HepG2 (cell line): ENCODE data around the gene P2RY6. TPM values are rescaled to one million over a fixed set of nuclear protein-coding genes. Genes with fewer than 3 reads are reported as not detected.

Experiments
- ATAC-seq: fragments of 200-7000 bp; cut with Tn5 transposase; 3 replicates; pipeline ENCODE4 v1.9.1; 2020; ENCODE audit warnings: mild to moderate bottlenecking, moderate library complexity
- BruUV-seq: library from RNA; stranded (reverse); fragments of 400-500 nt; replicated peaks from 2 replicates; lab custom pipeline; 2021; lab: Mats Ljungman, UMichigan
- CTCF ChIA-PET: fragments of 300-600 bp; formaldehyde crosslinking; extraction: SDS; loops from one replicate; lab custom pipeline; 2021; ENCODE audit warnings: low total read pairs, inconsistent platforms, low intra/inter-chr PET ratio; lab: Yijun Ruan, JAX
- POLR2A ChIA-PET: fragments of 350-600 bp; sonication (Branson Sonifier 250); formaldehyde crosslinking; loops from one replicate; lab custom pipeline; 2020; ENCODE audit warnings: antibody characterized with exemption, inconsistent platforms; lab: Yijun Ruan, JAX
- DNase-seq: peaks from one replicate; pipeline ENCODE4 v3.0.0-alpha.2; 2015; ENCODE audit warnings: low spot score
- FAIRE-seq: peaks from 3 replicates; lab custom pipeline; 2011; peaks lifted over from hg19 to GRCh38; lab: Jason Lieb, UNC
- H2AFZ ChIP-seq: one replicate; pipeline ENCODE4 v1.6.1; 2011; ENCODE audit warnings: low read length, inconsistent platforms
- H3K27ac ChIP-seq: fragments of 300-600 bp; 3 replicates; pipeline ENCODE4 v1.8.0; 2011; ENCODE audit warnings: mixed run types, mild to moderate bottlenecking, mixed read lengths, low read length, inconsistent platforms; ENCODE audit not compliant: insufficient read depth; ENCODE audit errors: extremely low read length
- H3K27me3 ChIP-seq, 2 experiments: fragments of 200-600 bp in 1 of 2; 2 replicates in 1 of 2; 3 replicates in 1 of 2; pipeline versions ENCODE4 v1.6.0 to v1.8.0; 2011; ENCODE audit warnings: low read length in 2 of 2, mild to moderate bottlenecking in 2 of 2, moderate library complexity in 2 of 2, inconsistent platforms in 1 of 2; ENCODE audit not compliant: insufficient read depth in 2 of 2, control insufficient read depth in 1 of 2
- H3K36me3 ChIP-seq, 2 experiments: fragments of 200-600 bp in 1 of 2; replicated peaks in 1 of 2; 2 replicates in 1 of 2; 3 replicates in 1 of 2; pipeline versions ENCODE4 v1.5.1 to v1.8.0; 2011; ENCODE audit warnings: low read length in 2 of 2, inconsistent platforms in 1 of 2; ENCODE audit not compliant: insufficient read depth in 2 of 2, control insufficient read depth in 1 of 2
- H3K4me1 ChIP-seq: 2 replicates; pipeline ENCODE4 v1.5.1; 2012; ENCODE audit warnings: low read length, inconsistent platforms; ENCODE audit not compliant: insufficient read depth
- H3K4me2 ChIP-seq: 2 replicates; pipeline ENCODE4 v1.6.0; 2011; ENCODE audit warnings: low read depth, low read length, inconsistent platforms
- H3K4me3 ChIP-seq, 3 experiments: fragments of 200-600 bp in 1 of 3; sonication (generic), shearing (Covaris generic) in 1 of 3; replicated peaks in 1 of 3; 2 replicates each; pipeline ENCODE4 v1.5.1; 2011 to 2016; ENCODE audit warnings: low read length in 3 of 3, inconsistent platforms in 2 of 3, low read depth in 2 of 3, mild to moderate bottlenecking in 2 of 3, control low read depth in 1 of 3, mixed read lengths in 1 of 3; ENCODE audit not compliant: insufficient read depth in 1 of 3
- H3K79me2 ChIP-seq: one replicate; pipeline ENCODE4 v1.6.1; 2011; ENCODE audit warnings: low read length, inconsistent platforms; ENCODE audit not compliant: insufficient read depth
- H3K9ac ChIP-seq: 2 replicates; pipeline ENCODE4 v1.6.0; 2011; ENCODE audit warnings: mild to moderate bottlenecking, low read depth, low read length, inconsistent platforms; ENCODE audit not compliant: insufficient read depth
- H3K9me3 ChIP-seq: 2 replicates; pipeline ENCODE4 v1.5.1; 2012; ENCODE audit warnings: mild to moderate bottlenecking, low read length
- H4K20me1 ChIP-seq: 2 replicates; pipeline ENCODE4 v1.6.0; 2011; ENCODE audit warnings: inconsistent platforms, mild to moderate bottlenecking, low read length, moderate library complexity; ENCODE audit not compliant: insufficient read depth
- EP300 ChIP-seq, 3 experiments: sonication (generic) in 1 of 3; formaldehyde crosslinking in 1 of 3; IDR thresholded peaks; 2 replicates each; pipeline versions ENCODE4 v1.5.1 to v1.6.1; 2011 to 2020; ENCODE audit warnings: low read depth in 2 of 3, low read length in 2 of 3, borderline replicate concordance in 1 of 3, improper control_type of control experiment in 1 of 3, mild to moderate bottlenecking in 1 of 3, missing genetic modification reagents in 1 of 3, moderate library complexity in 1 of 3
- HOXA5 ChIP-seq: sonication (generic); formaldehyde crosslinking; IDR thresholded peaks from 2 replicates; pipeline ENCODE4 v1.4.0; 2020; ENCODE audit warnings: missing genetic modification reagents
- JUND ChIP-seq: sonication (generic); formaldehyde crosslinking; IDR thresholded peaks from 2 replicates; pipeline ENCODE4 v1.8.0; 2022; ENCODE audit warnings: mild to moderate bottlenecking, missing genetic modification reagents
- MEF2D ChIP-seq: sonication (generic); formaldehyde crosslinking; IDR thresholded peaks from 2 replicates; pipeline ENCODE4 v1.5.1; 2020; ENCODE audit warnings: mild to moderate bottlenecking, missing genetic modification reagents
- REXO4 ChIP-seq: sonication (generic); formaldehyde crosslinking; IDR thresholded peaks from 2 replicates; pipeline ENCODE4 v1.8.0; 2022; ENCODE audit warnings: missing genetic modification reagents, mild to moderate bottlenecking, borderline replicate concordance
- ZFP37 ChIP-seq: sonication (generic); formaldehyde crosslinking; IDR thresholded peaks from 2 replicates; pipeline ENCODE4 v1.4.0; 2020; ENCODE audit warnings: missing genetic modification reagents, borderline replicate concordance
- ZNF224 ChIP-seq: sonication (generic); formaldehyde crosslinking; IDR thresholded peaks from 2 replicates; pipeline ENCODE4 v1.5.0; 2020; ENCODE audit warnings: mild to moderate bottlenecking, missing genetic modification reagents
- ZNF326 ChIP-seq: sonication (generic); formaldehyde crosslinking; IDR thresholded peaks from 2 replicates; pipeline ENCODE4 v1.4.0; 2020; ENCODE audit warnings: missing genetic modification reagents, borderline replicate concordance
- ZNF605 ChIP-seq: sonication (generic); formaldehyde crosslinking; IDR thresholded peaks from 2 replicates; pipeline ENCODE4 v1.8.0; 2022; ENCODE audit warnings: mild to moderate bottlenecking, missing genetic modification reagents
- ZNF629 ChIP-seq: sonication (generic); formaldehyde crosslinking; conservative IDR thresholded peaks from 2 replicates; pipeline ENCODE4 v1.5.0; 2020; ENCODE audit warnings: missing genetic modification reagents
- WGBS: methylation state at CpG from one replicate; pipeline ENCODE4 v1.1.6; 2017; ENCODE audit warnings: low lambda C conversion rate; 5-methylcytosine and 5-hydroxymethylcytosine counted together
- in situ Hi-C: cut with HindIII; loops from 2 replicates; pipeline ENCODE4 v1.10.0; 2017; ENCODE audit warnings: low pct_unique_long_range_greater_than_20kb; ENCODE audit not compliant: extremely low pct_ligation_motif_present
- intact Hi-C: fragments of 100-400 bp; cut with micrococcal nuclease; formaldehyde crosslinking; loops from one replicate; pipeline ENCODE4 v1.10.0; 2022; ENCODE audit not compliant: unreplicated experiment
- polyA plus RNA-seq, 8 experiments: library from polyadenylated mRNA; depleted of rRNA in 3 of 8; stranded (reverse) in 7 of 8; unstranded in 1 of 8; fragments of >200 nt; fragmentation: Illumina TruSeq in 4 of 8; extraction: Trizol in 4 of 8; gene quantifications; 2 replicates each; pipeline versions ENCODE4 v1.2.1 to v1.2.3, GENCODE V29; 2011 to 2016; ENCODE audit warnings: low read depth in 4 of 8, missing spikeins in 1 of 8, mixed read lengths in 1 of 8; ENCODE audit not compliant: insufficient read depth in 1 of 8
- total RNA-seq, 5 experiments: library from RNA; depleted of rRNA; stranded (reverse); fragments of >200 nt; fragmentation: Illumina TruSeq; extraction: Trizol; gene quantifications; 2 replicates each; pipeline ENCODE4 v1.2.3, GENCODE V29; 2016; ENCODE audit warnings: low read depth in 1 of 5
- TF ChIP-seq, protein P1 (sequence below): sonication (generic); formaldehyde crosslinking; IDR thresholded peaks from 2 replicates; pipeline ENCODE4 v1.4.0; 2020; ENCODE audit warnings: missing genetic modification reagents
- TF ChIP-seq, protein P2 (sequence below): sonication (generic); formaldehyde crosslinking; IDR thresholded peaks from 2 replicates; pipeline ENCODE4 v1.4.0; 2020; ENCODE audit warnings: missing genetic modification reagents, borderline replicate concordance

P2RY6 gene
- total and polyA plus RNA-seq, 2 of the 13 experiments (the other 11 are each of a cell fraction or from before 2014, with no cell fraction given) = 0.09 to 0.29 TPM

DNA sequence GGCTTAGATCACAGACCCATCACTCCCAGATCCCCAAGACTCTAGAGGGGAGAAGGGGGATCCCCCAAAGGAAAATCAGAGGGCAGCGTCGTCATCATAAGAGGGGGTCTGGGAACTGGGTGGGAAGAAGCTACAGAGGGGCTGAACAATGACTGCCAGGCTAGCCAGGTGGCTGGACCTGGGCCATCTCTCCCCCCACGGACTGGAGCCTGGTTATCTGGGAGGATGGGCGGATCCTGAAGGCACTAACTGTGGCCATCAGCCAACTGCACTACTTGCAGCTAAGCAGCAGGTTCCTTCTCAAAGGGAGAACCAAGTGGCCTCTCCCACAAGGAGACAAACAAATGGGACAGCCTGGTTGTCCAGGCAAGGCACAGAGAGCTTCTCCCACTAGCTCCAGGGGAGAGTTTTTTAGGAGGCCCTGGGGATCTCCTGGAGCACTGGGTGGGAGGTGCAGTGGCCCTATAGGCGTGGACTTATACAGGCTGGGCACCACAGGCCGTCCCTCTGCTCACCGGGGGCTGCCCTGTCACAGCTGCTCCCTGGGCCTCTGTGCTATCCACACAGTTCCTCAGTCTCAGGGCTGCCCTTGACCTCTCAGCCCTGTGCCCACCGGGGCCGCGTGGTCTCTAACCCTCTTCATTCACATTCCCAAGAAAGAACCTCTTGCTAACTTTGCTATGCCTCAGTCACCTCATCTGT, 15.4 kb downstream of the P2RY6 start:
- Histone ChIP-seq H3K9ac (no peak overlapping the region), H3K9me3 (no peaks in the 10 kb centered on the region), H3K27ac (no peak overlapping the region)
- WGBS = 27% methylated on average over 9 of the region's 10 CpGs
- FAIRE-seq = no peak
- TF ChIP-seq REXO4 (CRISPR knock-in tag) (no peak), HOXA5 (CRISPR knock-in tag) (no peak), ZNF629 (CRISPR knock-in tag) (peak; percentile 64), MEF2D (CRISPR knock-in tag) (no peak)
- TF ChIP-seq, all 625 proteins: peak for 1
- in situ Hi-C loops (loop anchor here (5.0 kb wide), 2 partner anchors 45 to 100 kb away; no protein-coding TSS in a partner anchor), intact Hi-C loops (no loop called here)
- ChIA-PET CTCF (no interaction called here), POLR2A (no interaction called here)
- no peaks in the 10 kb centered on the region for H3K36me3 ChIP-seq
- H4K20me1 ChIP-seq = no peaks in the 10 kb centered on the region
- H2AFZ ChIP-seq = no peak overlapping the region
- ATAC-seq = no peak
- no peak overlapping the region for H3K4me3 ChIP-seq
- peaks cover 32% of the 10 kb centered on the region for H3K4me1 ChIP-seq
- H3K27me3 ChIP-seq = peaks cover 6 to 42% of the 10 kb centered on the region in 2 experiments; a peak in 4 of 5 replicates
- no TSS peak for BruUV-seq
- no peak for DNase-seq
- no peaks in the 10 kb centered on the region for H3K79me2 ChIP-seq
- H3K4me2 ChIP-seq = peak overlapping the region; percentile 2; the same call in 1 of the 2 replicates

DNA sequence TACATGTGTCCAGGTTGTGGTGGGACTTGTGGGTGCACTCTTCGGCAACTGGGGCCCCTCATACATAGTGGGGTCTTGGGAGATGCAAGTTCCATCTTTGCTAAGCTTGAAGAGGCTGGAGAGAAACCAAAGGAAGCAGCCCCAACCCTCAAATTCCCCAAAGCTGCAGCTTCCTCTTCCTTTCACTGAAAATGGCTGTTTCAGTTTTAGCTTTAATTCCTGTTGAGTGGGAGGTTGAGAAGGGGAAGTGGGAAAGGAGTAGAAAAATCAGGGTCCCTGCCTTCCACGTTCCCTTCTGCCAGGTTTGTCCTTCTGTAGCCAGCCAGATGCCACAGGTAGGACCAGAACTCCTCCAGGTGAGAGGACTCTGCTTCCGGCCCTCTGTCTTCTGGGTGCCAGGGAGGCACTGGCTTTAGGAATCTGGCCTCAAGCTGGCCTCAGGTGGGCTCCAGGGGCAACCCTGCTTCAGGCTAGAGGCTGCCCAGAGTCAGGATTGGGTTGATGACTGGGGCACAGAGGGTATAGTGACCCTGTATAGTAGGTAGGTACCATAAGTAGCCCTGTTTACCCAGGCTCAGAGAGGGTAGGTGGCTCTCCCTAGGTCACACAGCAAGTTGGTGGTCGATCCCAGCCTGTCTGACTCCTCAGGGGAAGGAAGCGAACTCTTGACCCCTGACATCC, 16.2 kb downstream of the P2RY6 start:
- FAIRE-seq (no peak), DNase-seq (no peak), ATAC-seq (no peak; the same call in 2 of the 3 replicates)
- Histone ChIP-seq H3K27me3 (peaks cover 4 to 43% of the 10 kb centered on the region in 2 experiments; a peak in 4 of 5 replicates), H3K4me1 (peaks cover 32% of the 10 kb centered on the region), H3K27ac (no peak overlapping the region), H3K9me3 (no peaks in the 10 kb centered on the region), H3K79me2 (no peaks in the 10 kb centered on the region), H2AFZ (peak overlapping the region; percentile 75), H3K4me3 (peak overlapping the region in 1 of 3 experiments; percentile 82; a peak in 3 of 6 replicates), H3K36me3 (no peaks in the 10 kb centered on the region), H3K9ac (peak overlapping the region; percentile 69), H3K4me2 (peak overlapping the region; percentile 96), H4K20me1 (no peaks in the 10 kb centered on the region)
- in situ Hi-C loops = loop anchor here (5.0 kb wide), 2 partner anchors 46 to 101 kb away; no protein-coding TSS in a partner anchor
- BruUV-seq = no TSS peak
- 33% methylated on average over 2 of the region's 5 CpGs for WGBS
- intact Hi-C loops = no loop called here
- CTCF ChIA-PET = interaction anchor here (2.1 to 3.0 kb wide), 2 partner anchors 46 to 103 kb away, joined by 19 to 28 read pairs; no protein-coding TSS in a partner anchor
- POLR2A ChIA-PET = interaction anchor here (1.5 kb wide), 1 partner anchor 19 kb away, joined by 7 read pairs; no protein-coding TSS in a partner anchor
- TF ChIP-seq, protein P1, sequence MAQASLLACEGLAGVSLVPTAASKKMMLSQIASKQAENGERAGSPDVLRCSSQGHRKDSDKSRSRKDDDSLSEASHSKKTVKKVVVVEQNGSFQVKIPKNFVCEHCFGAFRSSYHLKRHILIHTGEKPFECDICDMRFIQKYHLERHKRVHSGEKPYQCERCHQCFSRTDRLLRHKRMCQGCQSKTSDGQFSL (CRISPR knock-in tag) = no peak
- TF ChIP-seq ZNF605 (CRISPR knock-in tag) (no peak), ZNF224 (no peak), JUND (CRISPR knock-in tag) (no peak), EP300 (IDR thresholded peaks at IDR 0.05; ENCODE audit: low read depth in 2 of 2, low read length in 2 of 2) (no peak), EP300 (CRISPR knock-in tag; IDR thresholded peaks at IDR 0.05; ENCODE audit: borderline replicate concordance) (no peak), ZNF326 (CRISPR knock-in tag) (no peak), ZFP37 (CRISPR knock-in tag) (no peak)
- TF ChIP-seq, protein P2, sequence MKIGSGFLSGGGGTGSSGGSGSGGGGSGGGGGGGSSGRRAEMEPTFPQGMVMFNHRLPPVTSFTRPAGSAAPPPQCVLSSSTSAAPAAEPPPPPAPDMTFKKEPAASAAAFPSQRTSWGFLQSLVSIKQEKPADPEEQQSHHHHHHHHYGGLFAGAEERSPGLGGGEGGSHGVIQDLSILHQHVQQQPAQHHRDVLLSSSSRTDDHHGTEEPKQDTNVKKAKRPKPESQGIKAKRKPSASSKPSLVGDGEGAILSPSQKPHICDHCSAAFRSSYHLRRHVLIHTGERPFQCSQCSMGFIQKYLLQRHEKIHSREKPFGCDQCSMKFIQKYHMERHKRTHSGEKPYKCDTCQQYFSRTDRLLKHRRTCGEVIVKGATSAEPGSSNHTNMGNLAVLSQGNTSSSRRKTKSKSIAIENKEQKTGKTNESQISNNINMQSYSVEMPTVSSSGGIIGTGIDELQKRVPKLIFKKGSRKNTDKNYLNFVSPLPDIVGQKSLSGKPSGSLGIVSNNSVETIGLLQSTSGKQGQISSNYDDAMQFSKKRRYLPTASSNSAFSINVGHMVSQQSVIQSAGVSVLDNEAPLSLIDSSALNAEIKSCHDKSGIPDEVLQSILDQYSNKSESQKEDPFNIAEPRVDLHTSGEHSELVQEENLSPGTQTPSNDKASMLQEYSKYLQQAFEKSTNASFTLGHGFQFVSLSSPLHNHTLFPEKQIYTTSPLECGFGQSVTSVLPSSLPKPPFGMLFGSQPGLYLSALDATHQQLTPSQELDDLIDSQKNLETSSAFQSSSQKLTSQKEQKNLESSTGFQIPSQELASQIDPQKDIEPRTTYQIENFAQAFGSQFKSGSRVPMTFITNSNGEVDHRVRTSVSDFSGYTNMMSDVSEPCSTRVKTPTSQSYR = no peak
